Glomerular endothelial cell (primary cell): ENCODE measurements around the gene RDH11. TPM values are rescaled to one million over a fixed set of nuclear protein-coding genes. Genes with fewer than 3 reads are reported as not detected.
"Not testable (repeated sequence)": the region's sequence is repeated elsewhere in the genome, so short reads cannot be mapped to it uniquely, and the experiment has no call there.

ENCODE experiments used
- DNase-seq: peaks from one replicate; pipeline ENCODE4 v3.0.0-alpha.2; 2011; ENCODE audit warnings: low read depth, low spot score; ENCODE audit errors: extremely low read depth
- total RNA-seq: library from RNA; depleted of rRNA; stranded (reverse); fragments of >200 nt; gene quantifications from 2 replicates; pipeline ENCODE4 v1.2.3, GENCODE V29; 2015

The RDH11 gene
- total RNA-seq, 1 donor from 2014 or later = 65.3 TPM

GRCh38 chr14:67705211-67705610, 9.6 kb upstream of the RDH11 start:
- no peak for DNase-seq

GRCh38 chr14:67704484-67705089, 9.0 kb upstream of the RDH11 start:
- peak; percentile 36 for DNase-seq

GRCh38 chr14:67703997-67704396, 8.4 kb upstream of the RDH11 start:
- DNase-seq = no peak

- DNase-seq = not testable (repeated sequence)
Observed at GRCh38 chr14:67701492-67701891, 5.9 kb upstream of the RDH11 start, which contains the start of gene RDH12. TSS of gene RDH12 (plus strand) at chr14:67701886. CDS start at chr14:67722643, 20,757 bp downstream.

GRCh38 chr14:67698179-67698578, 2.6 kb upstream of the RDH11 start:
- no peak for DNase-seq

- no peak for DNase-seq
Observed at GRCh38 chr14:67697006-67697405, 1.4 kb upstream of the RDH11 start.

- DNase-seq = peak; percentile 79
Observed at GRCh38 chr14:67694791-67695393, 672 bp downstream of the RDH11 start.

GRCh38 chr14:67690011-67690410, 5.6 kb downstream of the RDH11 start:
- DNase-seq = no peak

- no peak for DNase-seq
Observed at GRCh38 chr14:67683842-67684241, 11.7 kb downstream of the RDH11 start.

GRCh38 chr14:67680941-67681340, 14.6 kb downstream of the RDH11 start:
- no peak for DNase-seq

GRCh38 chr14:67680121-67680602, 15.4 kb downstream of the RDH11 start:
- peak; percentile 58 for DNase-seq

GRCh38 chr14:67679006-67679405, 16.6 kb downstream of the RDH11 start:
- no peak for DNase-seq

GRCh38 chr14:67675219-67675582, 20.4 kb downstream of the RDH11 start:
- DNase-seq = no peak

GRCh38 chr14:67674480-67675218, 20.9 kb downstream of the RDH11 start, which contains the start of gene VTI1B:
TSS of gene VTI1B (minus strand) at chr14:67674632. CDS start at chr14:67674489, 143 bp downstream.
- peak; percentile 18 for DNase-seq

GRCh38 chr14:67674139-67674479, 21.5 kb downstream of the RDH11 start:
- DNase-seq = no peak

GRCh38 chr14:67673451-67673850, 22.1 kb downstream of the RDH11 start:
- no peak for DNase-seq

GRCh38 chr14:67668559-67668958, 27.0 kb downstream of the RDH11 start:
- no peak for DNase-seq

GRCh38 chr14:67666750-67667449, 28.7 kb downstream of the RDH11 start:
- peak; percentile 57 for DNase-seq

- no peak for DNase-seq
Observed at GRCh38 chr14:67665868-67666267, 29.7 kb downstream of the RDH11 start.

GRCh38 chr14:67663633-67664032, 31.9 kb downstream of the RDH11 start:
- no peak for DNase-seq

- no peak for DNase-seq
Observed at GRCh38 chr14:67653651-67654280, 41.8 kb downstream of the RDH11 start.
